Measurements from ENCODE around the gene SORCS2. TPM values are rescaled to one million over a fixed set of nuclear protein-coding genes. Genes with fewer than 3 reads are reported as not detected.

Gene SORCS2
- total RNA-seq, 8 experiments from 2014 or later, result 1.8 to 14.0 (median 5.3) TPM

DNA sequence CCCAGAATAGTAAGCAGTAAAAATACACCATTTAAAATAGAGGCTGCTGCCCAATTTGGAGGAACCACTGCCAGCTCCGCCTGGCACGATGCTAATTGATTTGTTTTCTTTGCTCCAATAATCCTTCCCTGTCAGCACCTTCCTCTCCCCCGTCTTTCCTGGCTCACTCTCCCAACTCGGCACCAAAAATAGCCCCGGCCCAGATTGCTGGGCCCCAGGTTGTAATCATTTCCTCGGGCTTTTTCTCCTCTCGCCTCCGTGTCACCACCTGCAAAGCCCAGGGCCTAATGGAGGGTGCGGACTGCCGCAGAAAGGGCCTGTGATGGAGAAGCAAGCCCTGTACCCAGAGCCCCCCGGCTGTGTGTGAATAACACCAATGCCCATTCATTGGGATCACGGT, 440.0 kb downstream of the SORCS2 start:
- Histone ChIP-seq H3K4me3 (no peak overlapping the region), H3K27ac (no peak overlapping the region), H3K4me1 (replicated peaks in 1 of 2) (peaks cover 34 to 40% of the 10 kb centered on the region in 2 donors)
- ATAC-seq (replicated peaks in 6 of 8), result no peak
- in situ Hi-C loops (cut with MboI; ENCODE audit: low pct_unique_long_range_greater_than_20kb in 2 of 9, low sequenced_read_pairs in 9 of 9, unreplicated experiment in 9 of 9), result no loop called here
- 45 to 97% (median 85%) methylated on average over 1 to 6 of the region's 12 CpGs; no CpG with 5 or more reads in 3 of the 10 experiments for WGBS, 10 experiments

DNA sequence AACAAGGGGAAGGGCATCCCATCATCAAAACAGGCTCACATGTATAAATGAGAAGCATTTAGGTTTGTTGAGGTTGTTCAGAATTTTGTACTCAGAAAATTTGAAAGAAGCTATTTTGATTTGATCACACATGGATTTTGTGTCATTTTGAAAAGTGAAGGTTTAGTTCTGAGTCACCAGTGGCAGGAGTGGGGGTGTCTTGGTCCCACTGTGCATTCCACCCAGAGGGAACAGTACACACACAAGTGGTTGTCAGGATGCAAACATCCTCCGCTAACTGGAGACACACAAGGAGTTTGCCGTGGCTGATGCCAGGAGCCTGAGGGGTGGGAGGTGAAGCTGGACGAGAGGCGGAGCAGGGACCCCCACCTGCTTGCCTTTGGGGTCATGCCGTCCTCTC, 440.6 kb downstream of the SORCS2 start:
- in situ Hi-C loops (cut with MboI; ENCODE audit: low pct_unique_long_range_greater_than_20kb in 2 of 9, low sequenced_read_pairs in 9 of 9, unreplicated experiment in 9 of 9), result no loop called here

DNA sequence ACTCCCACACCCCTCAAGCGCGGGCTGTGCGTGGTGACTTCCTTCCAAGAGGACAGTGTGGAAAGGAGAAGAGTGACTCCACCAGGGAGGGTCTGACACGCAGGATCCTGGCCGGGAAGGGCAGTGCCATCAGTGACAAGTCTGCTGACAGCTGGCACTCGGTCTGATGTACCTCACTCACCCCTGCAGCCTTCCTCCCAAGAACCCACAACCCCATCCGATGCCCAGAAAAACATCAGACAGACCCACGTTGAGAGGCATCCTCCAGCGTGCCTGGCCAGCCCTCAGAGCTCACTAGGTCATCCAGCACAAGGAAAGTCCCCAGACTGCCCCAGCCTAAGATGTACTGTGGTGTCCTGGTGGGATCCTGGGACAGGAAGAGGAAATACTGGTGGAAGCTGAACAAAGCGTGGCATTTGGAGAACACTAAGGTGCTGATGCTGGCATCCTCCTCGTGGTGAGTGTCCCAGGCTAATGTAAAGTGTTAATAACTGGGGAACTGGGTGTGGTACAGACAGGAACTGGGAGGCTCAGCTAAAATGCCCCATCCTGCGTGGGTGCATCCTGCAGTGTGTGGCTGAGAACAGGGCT, 442.4 kb downstream of the SORCS2 start:
- Histone ChIP-seq H3K4me1 (replicated peaks in 1 of 2) (peaks cover 35 to 40% of the 10 kb centered on the region in 2 donors), H3K4me3 (no peak overlapping the region), H3K27ac (peak overlapping the region; percentile 18 to 61)
- in situ Hi-C loops (cut with MboI; ENCODE audit: low pct_unique_long_range_greater_than_20kb in 2 of 9, low sequenced_read_pairs in 9 of 9, unreplicated experiment in 9 of 9), result no loop called here
- WGBS, 10 experiments, result 14 to 92% (median 75%) methylated on average over 1 to 11 of the region's 12 CpGs; no CpG with 5 or more reads in 1 of the 10 experiments
- ATAC-seq (replicated peaks in 6 of 8), result peak in 2 of 8 experiments; percentile 6 to 11

More for the DNA sequence above, 440.6 kb downstream of the SORCS2 start:
- no peak overlapping the region for H3K27ac ChIP-seq
- ATAC-seq (replicated peaks in 6 of 8), result peak in 1 of 8 experiments; percentile 9
- 71 to 100% (median 80%) methylated on average over 1 to 3 of the region's 5 CpGs; no CpG with 5 or more reads in 5 of the 10 experiments for WGBS, 10 experiments
- H3K4me1 ChIP-seq (replicated peaks in 1 of 2), result peaks cover 35 to 40% of the 10 kb centered on the region in 2 donors
- no peak overlapping the region for H3K4me3 ChIP-seq

DNA sequence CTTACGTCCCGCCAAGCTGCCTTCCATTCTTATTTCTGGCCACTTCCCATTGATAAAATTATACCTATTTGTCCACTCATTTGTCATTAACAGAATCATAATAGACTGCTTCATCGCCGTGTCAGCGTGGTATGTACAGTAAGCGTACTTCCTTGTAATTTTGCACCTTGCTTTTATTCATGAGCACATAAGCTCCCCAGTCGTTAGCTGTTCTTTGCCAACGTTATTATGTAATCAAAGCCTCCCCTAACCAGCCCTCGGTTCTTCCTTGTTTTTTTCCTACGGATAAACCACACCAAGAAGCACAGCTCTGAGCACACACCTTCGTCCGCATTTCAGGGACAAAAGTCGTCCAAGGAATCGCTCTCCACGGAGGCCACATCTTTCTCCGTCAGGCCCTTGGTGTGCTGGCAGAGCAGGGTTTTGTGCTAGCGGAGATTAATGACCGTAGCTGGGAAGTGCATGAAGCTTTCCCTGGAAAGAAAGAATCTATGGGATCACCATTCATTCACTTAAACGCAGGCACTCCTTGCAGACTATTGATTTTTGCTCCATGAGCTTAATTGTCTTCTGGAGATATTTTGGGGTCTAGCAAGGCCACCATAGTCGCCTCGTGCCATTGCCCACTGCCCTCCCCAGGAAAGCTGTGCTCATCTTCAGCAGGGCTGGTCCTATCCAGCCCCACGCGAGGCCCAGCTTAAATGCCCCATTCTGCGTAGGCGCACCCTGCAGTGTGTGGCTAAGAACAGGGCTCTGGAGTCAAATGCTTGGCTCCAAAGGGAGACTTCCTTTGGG, 443.3 kb downstream of the SORCS2 start:
- Histone ChIP-seq H3K4me1 (replicated peaks in 1 of 2) (peaks cover 34 to 39% of the 10 kb centered on the region in 2 donors), H3K4me3 (no peak overlapping the region), H3K27ac (peak overlapping the region in 1 of 2 donors; percentile 34)
- 58 to 84% (median 70%) methylated on average over 5 to 18 of the region's 25 CpGs for WGBS, 10 experiments
- ATAC-seq (replicated peaks in 6 of 8), result peak in 4 of 8 experiments; percentile 53 to 74 (median 64)
- in situ Hi-C loops (cut with MboI; ENCODE audit: low pct_unique_long_range_greater_than_20kb in 2 of 9, low sequenced_read_pairs in 9 of 9, unreplicated experiment in 9 of 9), result no loop called here

DNA sequence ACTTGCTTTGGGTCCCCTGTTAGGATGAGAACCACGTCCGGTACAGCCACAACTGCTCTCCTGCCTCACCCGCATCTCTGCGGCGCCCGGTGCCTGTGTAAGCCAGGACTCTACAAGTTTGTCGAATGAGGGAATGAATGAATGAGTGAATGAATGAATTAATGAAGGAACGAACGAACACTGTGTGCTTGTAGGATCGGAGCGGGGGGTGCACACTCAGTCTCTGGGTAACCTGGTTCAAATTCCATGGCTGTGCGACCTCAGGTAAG, 443.8 kb downstream of the SORCS2 start:
- Histone ChIP-seq H3K27ac (peak overlapping the region in 1 of 2 donors; percentile 34), H3K4me3 (no peak overlapping the region), H3K4me1 (replicated peaks in 1 of 2) (peaks cover 32 to 34% of the 10 kb centered on the region in 2 donors)
- no peak for ATAC-seq (replicated peaks in 6 of 8)
- in situ Hi-C loops (cut with MboI; ENCODE audit: low pct_unique_long_range_greater_than_20kb in 2 of 9, low sequenced_read_pairs in 9 of 9, unreplicated experiment in 9 of 9), result no loop called here
- 87 to 100% (median 90%) methylated on average over 1 to 10 of the region's 12 CpGs; no CpG with 5 or more reads in 4 of the 10 experiments for WGBS, 10 experiments

DNA sequence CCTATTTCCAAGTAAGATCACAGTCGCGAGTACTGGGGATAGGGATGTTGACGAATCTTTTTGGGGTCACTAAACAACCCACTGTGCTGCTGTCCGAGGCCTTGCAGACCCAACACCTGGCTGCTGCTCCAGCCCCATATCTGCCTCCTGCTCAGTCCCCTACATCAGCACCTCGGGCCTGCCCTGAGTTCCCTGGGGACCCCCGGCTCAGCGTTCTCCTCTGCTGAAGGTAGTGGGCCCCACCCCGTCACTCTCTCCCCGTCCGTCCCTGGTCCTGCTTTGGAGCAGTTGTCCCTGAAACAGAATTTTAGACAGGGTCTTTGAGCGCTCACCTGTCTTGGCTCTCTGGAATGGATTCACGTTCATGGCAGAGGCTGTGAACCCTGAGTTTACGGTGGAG, 444.8 kb downstream of the SORCS2 start:
- ATAC-seq (replicated peaks in 6 of 8), result peak in 3 of 8 experiments; percentile 15 to 34 (median 25)
- in situ Hi-C loops (cut with MboI; ENCODE audit: low pct_unique_long_range_greater_than_20kb in 2 of 9, low sequenced_read_pairs in 9 of 9, unreplicated experiment in 9 of 9), result no loop called here
- peaks cover 28 to 34% of the 10 kb centered on the region in 2 donors for H3K4me1 ChIP-seq (replicated peaks in 1 of 2)
- 77 to 100% (median 96%) methylated on average over 2 to 11 of the region's 13 CpGs; no CpG with 5 or more reads in 6 of the 10 experiments for WGBS, 10 experiments
- H3K27ac ChIP-seq, result peak overlapping the region in 1 of 2 donors; percentile 34
- no peak overlapping the region for H3K4me3 ChIP-seq

DNA sequence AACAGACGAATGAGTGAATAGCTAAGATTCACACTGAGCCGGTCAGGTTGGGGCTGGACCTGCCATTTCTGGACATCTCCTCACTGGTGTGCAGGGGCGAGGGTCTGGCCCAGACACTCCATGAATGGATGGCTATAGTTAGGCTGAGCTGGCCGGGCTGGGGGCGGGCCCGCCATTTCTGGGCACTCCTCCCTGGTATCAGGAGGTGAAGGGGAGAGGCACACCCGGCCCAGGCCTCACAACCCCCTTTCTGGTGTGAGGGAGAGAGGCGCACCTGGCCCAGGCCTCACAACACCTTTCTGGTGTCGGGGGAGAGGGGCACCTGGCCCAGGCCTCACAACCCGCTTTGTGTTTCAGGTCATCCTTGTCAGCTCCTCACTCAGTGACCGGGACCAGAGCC, 445.6 kb downstream of the SORCS2 start:
- 0 to 100% (median 89%) methylated on average over 1 to 6 of the region's 11 CpGs; no CpG with 5 or more reads in 6 of the 10 experiments for whole genome bisulfite sequencing, 10 experiments
- no peak overlapping the region for H3K4me3 ChIP-seq
- H3K27ac ChIP-seq, result no peak overlapping the region
- H3K4me1 ChIP-seq (replicated peaks in 1 of 2), result peaks cover 37 to 42% of the 10 kb centered on the region in 2 donors
- ATAC-seq (replicated peaks in 6 of 8), result no peak
- in situ Hi-C loops (cut with MboI; ENCODE audit: low pct_unique_long_range_greater_than_20kb in 2 of 9, low sequenced_read_pairs in 9 of 9, unreplicated experiment in 9 of 9), result no loop called here

DNA sequence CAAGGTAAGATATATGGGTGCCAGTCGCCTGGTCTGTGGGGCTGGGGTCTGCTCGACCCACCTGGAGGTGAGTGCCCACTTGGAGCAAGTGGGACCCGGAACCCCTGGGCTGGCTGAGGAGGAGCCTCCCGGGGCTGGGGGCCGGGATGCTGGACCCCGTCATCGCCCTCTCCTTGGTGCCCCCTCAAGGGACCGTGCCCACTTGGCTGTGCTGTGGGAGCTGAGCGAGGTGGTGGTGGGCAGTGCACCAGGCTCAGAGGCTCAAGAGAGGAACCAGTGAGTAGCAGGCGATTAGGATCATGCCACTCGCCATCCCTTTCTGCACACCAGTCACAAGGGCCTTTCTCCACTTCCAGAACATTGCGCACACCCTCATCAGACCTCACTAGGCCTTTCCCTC, 446.2 kb downstream of the SORCS2 start:
- no peak for ATAC-seq (replicated peaks in 6 of 8)
- Histone ChIP-seq H3K27ac (no peak overlapping the region), H3K4me1 (replicated peaks in 1 of 2) (peaks cover 40 to 46% of the 10 kb centered on the region in 2 donors), H3K4me3 (no peak overlapping the region)
- in situ Hi-C loops (cut with MboI; ENCODE audit: low pct_unique_long_range_greater_than_20kb in 2 of 9, low sequenced_read_pairs in 9 of 9, unreplicated experiment in 9 of 9), result no loop called here
- 80 to 100% (median 84%) methylated on average over 1 to 7 of the region's 12 CpGs; no CpG with 5 or more reads in 5 of the 10 experiments for WGBS, 10 experiments

DNA sequence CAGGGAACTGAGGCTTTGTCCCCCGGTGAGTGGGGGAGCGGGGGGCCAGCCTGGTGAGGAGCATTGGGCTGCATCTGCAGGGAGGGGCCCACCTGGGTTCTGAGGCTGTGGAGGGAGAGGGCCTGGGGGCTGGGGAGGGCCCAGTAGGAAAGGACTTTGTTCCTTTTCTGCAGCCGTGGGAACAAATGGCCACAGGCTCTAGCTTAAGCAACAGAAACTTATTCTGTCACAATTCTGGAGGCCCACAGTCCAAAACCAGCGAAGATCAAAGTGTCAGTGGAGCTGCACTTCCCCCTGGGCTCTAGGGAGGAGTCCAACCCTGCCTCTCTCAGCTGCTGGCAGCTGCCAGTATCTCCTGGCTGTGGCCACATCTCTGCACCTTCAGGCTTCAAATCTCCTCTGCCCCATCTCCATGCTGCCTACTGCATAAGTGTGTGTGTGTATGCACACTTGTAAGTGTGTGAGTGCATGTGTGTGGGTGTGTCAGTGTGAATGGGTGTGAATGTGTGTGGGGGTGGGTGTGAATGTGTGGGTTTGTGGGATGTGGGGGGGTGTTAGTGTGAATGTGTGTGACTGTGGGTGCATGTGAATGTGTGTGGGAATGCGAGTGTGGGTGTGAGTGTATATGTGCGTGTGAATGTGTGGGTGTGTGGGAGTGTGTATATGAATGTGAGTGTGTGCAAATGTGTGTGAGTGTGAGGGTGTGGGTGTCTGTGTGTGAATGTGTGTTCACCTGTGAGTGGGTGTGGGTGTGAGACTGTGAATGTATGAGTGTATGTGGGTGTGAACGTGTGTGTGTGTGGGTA, 446.8 kb downstream of the SORCS2 start:
- peak in 2 of 8 experiments; percentile 16 to 48 for ATAC-seq (replicated peaks in 6 of 8)
- Histone ChIP-seq H3K4me1 (replicated peaks in 1 of 2) (peaks cover 40 to 46% of the 10 kb centered on the region in 2 donors), H3K4me3 (no peak overlapping the region), H3K27ac (no peak overlapping the region)
- in situ Hi-C loops (cut with MboI; ENCODE audit: low pct_unique_long_range_greater_than_20kb in 2 of 9, low sequenced_read_pairs in 9 of 9, unreplicated experiment in 9 of 9), result no loop called here
- WGBS, 10 experiments, result 60 to 100% (median 83%) methylated on average over 1 to 3 of the region's 7 CpGs; no CpG with 5 or more reads in 2 of the 10 experiments

DNA sequence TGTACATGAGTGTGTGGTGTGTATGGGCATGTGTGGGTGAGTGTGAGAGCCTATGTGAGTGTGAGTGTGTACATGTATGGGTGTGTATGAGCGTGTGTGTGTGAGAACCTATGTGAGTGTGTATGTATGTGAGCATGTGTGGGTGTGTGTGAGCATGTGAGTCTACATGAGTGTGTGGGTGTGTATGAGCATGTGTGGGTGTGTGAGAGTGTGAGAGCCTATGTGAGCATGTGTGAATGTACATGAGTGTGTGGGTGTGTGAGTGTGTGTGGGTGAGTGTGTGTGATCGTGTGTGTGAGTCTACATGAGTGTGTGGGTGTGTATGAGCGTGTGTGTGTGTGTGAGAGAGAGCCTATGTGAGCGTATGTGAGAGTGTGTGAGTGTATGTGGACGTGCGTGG, 447.8 kb downstream of the SORCS2 start:
- WGBS, 10 experiments, result 32 to 100% (median 78%) methylated on average over 1 to 5 of the region's 6 CpGs; no CpG with 5 or more reads in 1 of the 10 experiments
- Histone ChIP-seq H3K4me1 (replicated peaks in 1 of 2) (peaks cover 35 to 40% of the 10 kb centered on the region in 2 donors), H3K27ac (no peak overlapping the region), H3K4me3 (no peak overlapping the region)
- in situ Hi-C loops (cut with MboI; ENCODE audit: low pct_unique_long_range_greater_than_20kb in 2 of 9, low sequenced_read_pairs in 9 of 9, unreplicated experiment in 9 of 9), result no loop called here
- ATAC-seq (replicated peaks in 6 of 8), result no peak

DNA sequence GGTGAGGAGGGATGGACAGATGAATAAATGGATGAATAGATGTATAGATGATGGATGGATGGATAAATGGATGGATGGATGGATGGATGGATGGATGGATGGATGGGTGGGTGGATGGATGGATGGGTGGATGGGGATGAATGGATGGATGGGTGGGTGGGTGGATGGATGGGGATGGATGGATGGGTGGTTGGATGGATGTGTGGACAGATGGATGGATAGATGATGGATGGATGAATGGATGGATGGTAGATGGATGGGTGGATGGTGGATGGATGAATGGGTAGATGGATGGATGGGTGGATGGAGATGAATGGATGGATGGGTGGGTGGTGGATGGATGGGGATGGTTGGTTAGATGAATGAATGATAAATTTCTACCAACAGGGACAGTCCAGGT, 449.4 kb downstream of the SORCS2 start:
- ATAC-seq (replicated peaks in 6 of 8), result no peak
- in situ Hi-C loops (cut with MboI; ENCODE audit: low pct_unique_long_range_greater_than_20kb in 2 of 9, low sequenced_read_pairs in 9 of 9, unreplicated experiment in 9 of 9), result no loop called here
- H3K27ac ChIP-seq, result peak overlapping the region in 1 of 2 donors; percentile 32
- H3K4me3 ChIP-seq, result no peak overlapping the region
- peaks cover 19 to 24% of the 10 kb centered on the region in 2 donors for H3K4me1 ChIP-seq (replicated peaks in 1 of 2)

DNA sequence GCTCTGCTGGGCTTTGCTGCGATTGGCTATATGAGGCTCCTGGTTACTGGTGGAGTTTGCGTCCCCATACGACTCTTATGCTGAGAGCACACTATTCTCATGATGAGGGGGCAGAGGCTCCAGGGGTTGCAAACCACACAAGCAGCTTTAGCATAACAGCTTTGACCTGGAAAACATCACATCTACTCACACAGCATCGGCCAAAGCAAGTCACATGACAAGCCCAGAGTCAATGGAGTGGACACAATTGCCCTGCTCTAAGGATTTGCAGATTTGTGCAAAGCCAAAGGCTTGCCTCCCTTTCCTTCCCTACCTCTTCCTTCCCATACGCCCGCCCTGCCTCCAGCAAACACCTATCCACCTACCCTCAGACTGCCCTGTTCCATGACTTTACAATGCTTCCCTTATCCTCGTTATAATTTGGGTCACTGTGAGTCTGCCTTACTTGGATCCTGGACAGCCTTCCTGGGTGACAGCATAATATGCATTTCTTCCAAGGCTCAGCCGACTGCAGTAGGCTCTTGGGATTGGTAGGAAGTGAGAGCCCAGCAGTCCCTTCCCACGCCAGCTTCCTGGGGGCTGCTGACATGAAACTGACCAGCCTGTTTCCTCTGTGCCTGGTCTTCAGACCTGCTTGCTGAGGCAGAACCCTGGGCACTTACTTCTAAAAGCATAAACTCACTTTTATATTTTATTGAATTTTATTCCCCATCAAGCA, 450.6 kb downstream of the SORCS2 start:
- H3K4me3 ChIP-seq, result no peak overlapping the region
- ATAC-seq (replicated peaks in 6 of 8), result peak in 5 of 8 experiments; percentile 23 to 87 (median 79)
- WGBS, 10 experiments, result 14 to 100% (median 32%) methylated on average over 2 to 9 of the region's 9 CpGs; no CpG with 5 or more reads in 2 of the 10 experiments
- peaks cover 13 to 17% of the 10 kb centered on the region in 2 donors for H3K4me1 ChIP-seq (replicated peaks in 1 of 2)
- in situ Hi-C loops (cut with MboI; ENCODE audit: low pct_unique_long_range_greater_than_20kb in 2 of 9, low sequenced_read_pairs in 9 of 9, unreplicated experiment in 9 of 9), result no loop called here
- peak overlapping the region; percentile 14 to 67 for H3K27ac ChIP-seq

Data from motor neuron (in vitro differentiated cells).